Activated T-cell treated with anti-CD3 and anti-CD28 coated beads, Interleukin-2, amount 50 U/mL, for 4 hours (primary cell): Measurements from ENCODE around the gene CFAP43. TPM values are rescaled to one million over a fixed set of nuclear protein-coding genes. Genes with fewer than 3 reads are reported as not detected.
"Not testable (repeated sequence)": the region's sequence is repeated elsewhere in the genome, so short reads cannot be mapped to it uniquely, and the experiment has no call there.

ENCODE experiments used
- ATAC-seq, 2 donors: fragments of 200-7000 bp; cut with Tn5 transposase; one replicate each; pipeline ENCODE4 v1.10.0; 2021
- DNase-seq: peaks from one replicate; pipeline ENCODE4 v3.0.0-alpha.2; 2020
- H3K27me3 Mint-ChIP-seq: one replicate; pipeline ENCODE4 v1.8.0; 2021; ENCODE audit warnings: low read depth, mixed read lengths
- H3K36me3 Mint-ChIP-seq: one replicate; pipeline ENCODE4 v1.8.0; 2022; ENCODE audit warnings: mixed read lengths; ENCODE audit not compliant: insufficient read depth
- H3K4me1 Mint-ChIP-seq: one replicate; pipeline ENCODE4 v1.8.0; 2021; ENCODE audit warnings: low read depth, mixed read lengths
- H3K4me3 Mint-ChIP-seq: one replicate; pipeline ENCODE4 v1.8.0; 2021; ENCODE audit warnings: mild to moderate bottlenecking, moderate library complexity, mixed read lengths
- H3K9me3 Mint-ChIP-seq: one replicate; pipeline ENCODE4 v1.8.0; 2021; ENCODE audit warnings: mixed read lengths
- total RNA-seq, 3 donors: library from RNA; stranded (reverse); gene quantifications; one replicate each; pipeline ENCODE4 v1.2.1, GENCODE V29; 2021

Gene CFAP43
- total RNA-seq, 3 donors from 2014 or later, result 0.20 TPM; not detected in 2

DNA sequence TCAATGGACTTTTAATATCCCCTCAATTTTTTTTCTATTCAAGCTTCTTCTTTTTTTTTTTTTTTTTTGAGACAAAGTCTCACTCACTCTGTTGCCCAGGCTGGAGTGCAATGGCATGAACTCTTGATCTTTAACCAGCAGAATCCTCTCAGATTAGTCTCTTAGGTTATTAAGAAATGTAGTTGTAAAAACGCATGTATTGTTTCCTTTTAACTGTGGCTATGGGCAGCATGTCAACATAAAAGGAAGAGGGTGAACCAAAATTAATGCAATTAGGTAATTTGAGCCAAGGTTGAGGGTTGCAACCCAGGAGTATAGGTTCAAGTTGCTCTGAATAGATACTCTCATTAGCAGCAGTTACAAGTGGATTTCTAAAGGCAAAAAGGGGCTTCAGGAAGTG is 18.2 kb upstream of the CFAP43 start:
- Mint-ChIP-seq H3K36me3 (no peaks in the 10 kb centered on the region), H3K27me3 (no peaks in the 10 kb centered on the region), H3K9me3 (no peaks in the 10 kb centered on the region), H3K4me1 (peaks cover 14% of the 10 kb centered on the region), H3K4me3 (no peak overlapping the region)
- no peak for DNase-seq
- no peak for ATAC-seq

DNA sequence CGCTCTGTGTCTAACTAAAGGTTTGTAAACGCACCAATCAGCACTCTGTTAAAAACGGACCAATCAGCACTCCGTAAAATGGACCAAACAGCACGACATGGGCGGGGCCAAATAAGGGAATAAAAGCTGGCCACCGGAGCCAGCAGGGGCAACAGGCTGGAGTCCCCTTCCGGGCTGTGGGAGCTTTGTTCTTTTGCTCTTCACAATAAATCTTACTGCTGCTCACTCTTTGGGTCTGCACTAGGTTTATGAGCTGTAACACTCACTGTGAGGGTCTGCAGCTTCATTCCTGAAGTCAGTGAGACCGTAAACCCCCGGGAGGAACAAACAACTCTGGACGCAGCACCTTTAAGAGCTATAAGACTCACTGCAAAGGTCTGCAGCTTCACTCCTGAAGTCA is 16.8 kb upstream of the CFAP43 start:
- not testable (repeated sequence) for H3K4me1 Mint-ChIP-seq

GRCh38 chr10:104247513-104248146 is 15.5 kb upstream of the CFAP43 start:
- ATAC-seq (peak in 1 of 2 donors; percentile 62), DNase-seq (no peak)
- Mint-ChIP-seq H3K4me1 (no peaks in the 10 kb centered on the region), H3K9me3 (no peaks in the 10 kb centered on the region), H3K4me3 (no peak overlapping the region), H3K27me3 (peaks cover 5% of the 10 kb centered on the region), H3K36me3 (no peaks in the 10 kb centered on the region)

More for the DNA sequence above, 16.8 kb upstream of the CFAP43 start:
- not testable (repeated sequence) for DNase-seq, H3K4me3 Mint-ChIP-seq, H3K9me3 Mint-ChIP-seq, H3K27me3 Mint-ChIP-seq, H3K36me3 Mint-ChIP-seq, ATAC-seq

GRCh38 chr10:104246976-104247375 is 14.8 kb upstream of the CFAP43 start:
- Mint-ChIP-seq H3K27me3 (peaks cover 5% of the 10 kb centered on the region), H3K4me3 (no peak overlapping the region), H3K9me3 (no peaks in the 10 kb centered on the region), H3K4me1 (no peaks in the 10 kb centered on the region), H3K36me3 (no peaks in the 10 kb centered on the region)
- DNase-seq, result no peak
- peak; percentile 69 to 74 for ATAC-seq

- no peak for DNase-seq
- no peak overlapping the region for H3K4me3 Mint-ChIP-seq
- H3K4me1 Mint-ChIP-seq, result no peaks in the 10 kb centered on the region
- no peaks in the 10 kb centered on the region for H3K9me3 Mint-ChIP-seq
- peaks cover 14% of the 10 kb centered on the region for H3K27me3 Mint-ChIP-seq
- no peak for ATAC-seq
- no peaks in the 10 kb centered on the region for H3K36me3 Mint-ChIP-seq
These were observed 13.0 kb upstream of the CFAP43 start for GRCh38 chr10:104245066-104245632.

GRCh38 chr10:104243512-104243911 is 11.3 kb upstream of the CFAP43 start:
- H3K9me3 Mint-ChIP-seq, result no peaks in the 10 kb centered on the region
- H3K4me1 Mint-ChIP-seq, result no peaks in the 10 kb centered on the region
- no peak overlapping the region for H3K4me3 Mint-ChIP-seq
- peaks cover 26% of the 10 kb centered on the region for H3K27me3 Mint-ChIP-seq
- H3K36me3 Mint-ChIP-seq, result no peaks in the 10 kb centered on the region
- DNase-seq (no peak), ATAC-seq (no peak)

GRCh38 chr10:104243009-104243408 is 10.8 kb upstream of the CFAP43 start:
- ATAC-seq, H3K9me3 Mint-ChIP-seq, H3K4me3 Mint-ChIP-seq, DNase-seq, H3K36me3 Mint-ChIP-seq, H3K4me1 Mint-ChIP-seq: not testable (repeated sequence)
- peaks cover 26% of the 10 kb centered on the region for H3K27me3 Mint-ChIP-seq

DNA sequence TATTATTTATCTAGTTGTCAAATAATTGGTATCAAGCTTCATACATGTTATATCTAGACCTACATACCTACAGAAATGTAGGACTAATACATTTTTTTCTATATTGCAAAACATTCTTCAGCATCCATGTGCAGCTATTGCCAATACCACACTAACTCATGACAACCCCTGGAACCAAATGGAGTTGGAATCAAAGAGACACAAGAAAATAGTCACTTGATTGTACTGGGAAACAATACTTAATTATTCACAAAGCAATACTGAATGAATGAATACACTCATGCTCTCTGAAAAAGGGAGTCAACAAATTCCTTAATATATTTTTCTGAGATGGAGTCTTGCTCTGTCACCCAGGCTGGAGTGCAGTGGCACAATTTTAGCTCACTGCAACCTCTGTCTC is 10.4 kb upstream of the CFAP43 start:
- Mint-ChIP-seq H3K36me3 (no peaks in the 10 kb centered on the region), H3K4me3 (no peak overlapping the region), H3K9me3 (no peaks in the 10 kb centered on the region), H3K27me3 (peaks cover 27% of the 10 kb centered on the region), H3K4me1 (no peaks in the 10 kb centered on the region)
- no peak for ATAC-seq
- DNase-seq, result no peak

DNA sequence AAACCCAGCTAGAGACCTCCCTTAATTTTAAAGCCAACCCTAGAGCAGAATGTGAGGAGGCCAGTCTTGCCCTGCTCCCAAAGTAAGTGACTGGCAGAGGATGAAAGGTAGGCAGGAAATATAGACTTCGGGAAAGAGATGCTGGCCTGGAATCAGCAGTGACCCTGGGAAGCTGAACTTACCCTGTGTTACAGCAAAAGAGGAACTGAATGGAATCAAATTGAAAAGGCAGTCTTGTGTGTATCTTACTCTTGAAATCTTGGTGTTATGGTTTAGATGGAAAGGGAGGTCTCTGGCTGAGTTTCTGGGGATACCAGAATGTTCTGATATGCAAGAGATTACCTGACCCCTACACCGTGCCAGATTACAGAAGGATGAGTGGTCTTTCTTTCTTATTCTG is 7.9 kb upstream of the CFAP43 start:
- H3K36me3 Mint-ChIP-seq, result no peaks in the 10 kb centered on the region
- peaks cover 6% of the 10 kb centered on the region for H3K9me3 Mint-ChIP-seq
- H3K4me3 Mint-ChIP-seq, result no peak overlapping the region
- DNase-seq, result no peak
- no peak for ATAC-seq
- peaks cover 44% of the 10 kb centered on the region for H3K27me3 Mint-ChIP-seq
- no peaks in the 10 kb centered on the region for H3K4me1 Mint-ChIP-seq

DNA sequence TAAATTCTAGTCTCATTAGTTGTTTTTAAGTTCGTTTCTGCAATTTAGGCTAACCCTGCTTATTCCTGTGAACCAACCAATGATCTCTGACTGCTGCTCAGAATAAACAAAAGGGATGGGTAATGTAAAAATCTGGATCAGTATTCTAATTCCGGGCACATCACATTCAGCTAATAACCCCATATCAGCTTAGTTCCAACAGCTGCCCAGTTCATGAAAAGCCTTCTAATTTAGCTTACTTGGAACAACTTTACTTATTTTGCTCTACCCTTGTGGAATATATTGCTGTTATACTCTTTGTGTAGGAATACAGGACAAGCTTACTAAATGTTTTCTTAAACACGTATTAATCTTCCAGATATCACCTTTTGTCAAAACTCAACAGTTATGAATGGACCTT is 3.6 kb upstream of the CFAP43 start:
- no peak for ATAC-seq
- H3K4me1 Mint-ChIP-seq, result peaks cover 8% of the 10 kb centered on the region
- peaks cover 43% of the 10 kb centered on the region for H3K27me3 Mint-ChIP-seq
- no peak overlapping the region for H3K4me3 Mint-ChIP-seq
- DNase-seq, result no peak
- no peaks in the 10 kb centered on the region for H3K36me3 Mint-ChIP-seq
- H3K9me3 Mint-ChIP-seq, result peaks cover 6% of the 10 kb centered on the region

- Mint-ChIP-seq H3K4me3 (no peak overlapping the region), H3K4me1 (peaks cover 8% of the 10 kb centered on the region), H3K27me3 (peaks cover 40% of the 10 kb centered on the region), H3K9me3 (peaks cover 6% of the 10 kb centered on the region), H3K36me3 (no peaks in the 10 kb centered on the region)
- no peak for DNase-seq
- no peak for ATAC-seq
These were observed 2.8 kb upstream of the CFAP43 start for GRCh38 chr10:104234934-104235333.

GRCh38 chr10:104233817-104234216 is 1.7 kb upstream of the CFAP43 start:
- Mint-ChIP-seq H3K4me1 (peaks cover 8% of the 10 kb centered on the region), H3K36me3 (no peaks in the 10 kb centered on the region), H3K27me3 (peaks cover 31% of the 10 kb centered on the region), H3K9me3 (peaks cover 6% of the 10 kb centered on the region), H3K4me3 (peak overlapping the region; percentile 46)
- DNase-seq (no peak), ATAC-seq (no peak)

- peaks cover 6% of the 10 kb centered on the region for H3K9me3 Mint-ChIP-seq
- H3K27me3 Mint-ChIP-seq, result peaks cover 32% of the 10 kb centered on the region
- H3K4me1 Mint-ChIP-seq, result peaks cover 8% of the 10 kb centered on the region
- DNase-seq (no peak), ATAC-seq (peak; percentile 19 to 35)
- peak overlapping the region; percentile 82 for H3K4me3 Mint-ChIP-seq
- H3K36me3 Mint-ChIP-seq, result no peaks in the 10 kb centered on the region
These were observed 494 bp upstream of the CFAP43 start for GRCh38 chr10:104232613-104233102.

GRCh38 chr10:104230490-104230889 is 1.7 kb downstream of the CFAP43 start:
- Mint-ChIP-seq H3K4me3 (no peak overlapping the region), H3K4me1 (peaks cover 8% of the 10 kb centered on the region)

GRCh38 chr10:104223304-104223703 is 8.9 kb downstream of the CFAP43 start:
- DNase-seq (no peak), ATAC-seq (no peak)
- no peak overlapping the region for H3K4me3 Mint-ChIP-seq
- H3K4me1 Mint-ChIP-seq, result no peaks in the 10 kb centered on the region
- peaks cover 17% of the 10 kb centered on the region for H3K27me3 Mint-ChIP-seq
- H3K36me3 Mint-ChIP-seq, result no peaks in the 10 kb centered on the region
- no peaks in the 10 kb centered on the region for H3K9me3 Mint-ChIP-seq

More at GRCh38 chr10:104230490-104230889, 1.7 kb downstream of the CFAP43 start:
- ATAC-seq, result no peak
- Mint-ChIP-seq H3K27me3 (peaks cover 13% of the 10 kb centered on the region), H3K36me3 (no peaks in the 10 kb centered on the region), H3K9me3 (no peaks in the 10 kb centered on the region)
- DNase-seq, result no peak
